NB4 (cell line): ENCODE results near the gene RPS15.

ENCODE experiments used
- DNase-seq: peaks from one replicate; pipeline ENCODE4 v3.0.0; 2010; ENCODE audit warnings: low read depth
- H3K4me3 ChIP-seq: one replicate; pipeline ENCODE4 v1.5.1; 2011; ENCODE audit warnings: mild to moderate bottlenecking, low read depth, low read length, moderate library complexity
- MYC ChIP-seq: IDR thresholded peaks from 2 replicates; pipeline ENCODE4 v1.6.1; 2011; ENCODE audit warnings: low read depth, low read length
- POLR2A ChIP-seq: IDR thresholded peaks from 2 replicates; pipeline ENCODE4 v1.6.1; 2011; ENCODE audit warnings: mild to moderate bottlenecking; ENCODE audit not compliant: insufficient read length; ENCODE audit errors: extremely low read depth
- TF ChIP-seq, protein P1 (sequence below): IDR thresholded peaks from one replicate; pipeline ENCODE4 v1.5.1; 2012; ENCODE audit warnings: low read depth, low read length
- TF ChIP-seq, protein P2 (sequence below): IDR thresholded peaks from 2 replicates; pipeline ENCODE4 v1.6.1; 2011; ENCODE audit warnings: low read depth, low read length

Gene RPS15

DNA sequence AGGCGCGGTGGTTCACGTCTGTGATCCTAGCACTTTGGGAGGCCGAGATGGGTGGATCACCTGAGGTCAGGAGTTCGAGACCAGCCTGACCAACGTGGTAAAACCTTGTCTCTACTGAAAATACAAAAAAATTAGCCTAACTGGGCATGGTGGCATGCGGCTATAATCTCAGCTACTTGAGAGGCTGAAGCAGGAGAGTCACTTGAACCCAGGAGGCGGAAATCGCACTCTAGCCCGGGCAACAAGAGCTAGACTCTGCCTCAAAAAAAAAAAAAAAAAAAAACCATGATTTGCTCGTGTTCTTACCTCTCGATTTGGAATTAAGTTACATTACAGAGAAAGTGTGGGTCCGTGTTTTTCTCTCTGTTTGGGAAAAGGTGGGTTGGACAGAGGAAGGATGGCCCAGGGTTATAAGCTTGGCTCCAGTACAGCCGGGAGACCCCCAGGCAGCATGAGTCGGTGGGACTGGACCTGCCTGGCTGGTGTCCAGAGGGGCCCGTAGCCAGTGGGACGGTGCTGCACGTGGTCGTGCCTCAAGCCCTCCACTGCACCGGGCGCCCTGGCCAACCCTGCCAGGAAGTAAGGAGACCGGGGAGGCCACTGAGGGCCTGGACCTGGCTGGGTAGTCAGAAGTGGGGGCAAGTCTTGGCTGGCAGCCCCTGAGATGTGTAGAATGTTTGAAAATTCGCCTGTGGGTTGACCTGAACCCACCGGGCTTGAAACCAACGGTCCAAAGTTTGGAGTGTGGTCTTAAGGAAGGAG lies 3.7 kb downstream of the RPS15 start:
- no peak for TF ChIP-seq MYC
- TF ChIP-seq POLR2A: no peak
- DNase-seq: no peak
- H3K4me3 ChIP-seq: no peak overlapping the region

DNA sequence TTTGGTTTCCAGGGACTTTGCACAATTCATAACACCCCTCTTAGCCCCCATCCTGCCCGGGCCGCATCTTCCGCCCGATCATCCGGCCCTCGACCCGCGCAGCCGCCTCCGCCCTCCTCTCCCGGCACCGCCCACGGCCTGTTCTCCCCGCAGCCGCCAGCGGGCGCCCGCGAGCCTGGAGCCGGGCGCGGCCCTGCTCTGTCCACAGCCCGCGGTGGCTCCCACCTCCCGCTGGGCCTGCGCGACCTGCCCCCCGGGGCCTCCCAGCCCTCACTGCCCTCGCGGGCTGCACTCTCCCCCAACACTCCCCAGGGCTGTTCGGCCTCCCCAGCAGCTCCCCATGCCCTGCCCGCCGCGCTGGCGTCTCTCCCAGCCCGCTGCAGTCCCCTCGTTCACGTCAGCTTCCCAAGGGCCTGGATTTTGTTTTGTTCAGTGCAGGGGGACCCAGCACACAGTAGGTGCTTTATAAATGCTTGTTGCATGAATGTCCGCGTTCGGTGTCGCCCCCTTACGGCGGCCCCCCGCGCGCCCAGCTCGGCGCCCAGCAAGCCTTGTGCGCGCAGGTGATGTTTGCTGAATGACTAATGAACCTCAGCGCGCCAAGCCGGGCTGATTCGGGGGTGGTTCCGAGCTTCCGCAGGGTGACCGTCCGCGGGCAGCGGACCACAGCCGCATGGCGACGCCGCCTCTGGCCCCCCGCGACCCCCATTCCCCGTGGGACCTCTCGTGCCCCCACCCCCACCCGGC lies 7.2 kb downstream of the RPS15 start:
- peak; percentile 65 for DNase-seq
- TF ChIP-seq POLR2A: no peak
- TF ChIP-seq, protein P1, sequence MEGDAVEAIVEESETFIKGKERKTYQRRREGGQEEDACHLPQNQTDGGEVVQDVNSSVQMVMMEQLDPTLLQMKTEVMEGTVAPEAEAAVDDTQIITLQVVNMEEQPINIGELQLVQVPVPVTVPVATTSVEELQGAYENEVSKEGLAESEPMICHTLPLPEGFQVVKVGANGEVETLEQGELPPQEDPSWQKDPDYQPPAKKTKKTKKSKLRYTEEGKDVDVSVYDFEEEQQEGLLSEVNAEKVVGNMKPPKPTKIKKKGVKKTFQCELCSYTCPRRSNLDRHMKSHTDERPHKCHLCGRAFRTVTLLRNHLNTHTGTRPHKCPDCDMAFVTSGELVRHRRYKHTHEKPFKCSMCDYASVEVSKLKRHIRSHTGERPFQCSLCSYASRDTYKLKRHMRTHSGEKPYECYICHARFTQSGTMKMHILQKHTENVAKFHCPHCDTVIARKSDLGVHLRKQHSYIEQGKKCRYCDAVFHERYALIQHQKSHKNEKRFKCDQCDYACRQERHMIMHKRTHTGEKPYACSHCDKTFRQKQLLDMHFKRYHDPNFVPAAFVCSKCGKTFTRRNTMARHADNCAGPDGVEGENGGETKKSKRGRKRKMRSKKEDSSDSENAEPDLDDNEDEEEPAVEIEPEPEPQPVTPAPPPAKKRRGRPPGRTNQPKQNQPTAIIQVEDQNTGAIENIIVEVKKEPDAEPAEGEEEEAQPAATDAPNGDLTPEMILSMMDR: peak; percentile 44
- H3K4me3 ChIP-seq: no peak overlapping the region

DNA sequence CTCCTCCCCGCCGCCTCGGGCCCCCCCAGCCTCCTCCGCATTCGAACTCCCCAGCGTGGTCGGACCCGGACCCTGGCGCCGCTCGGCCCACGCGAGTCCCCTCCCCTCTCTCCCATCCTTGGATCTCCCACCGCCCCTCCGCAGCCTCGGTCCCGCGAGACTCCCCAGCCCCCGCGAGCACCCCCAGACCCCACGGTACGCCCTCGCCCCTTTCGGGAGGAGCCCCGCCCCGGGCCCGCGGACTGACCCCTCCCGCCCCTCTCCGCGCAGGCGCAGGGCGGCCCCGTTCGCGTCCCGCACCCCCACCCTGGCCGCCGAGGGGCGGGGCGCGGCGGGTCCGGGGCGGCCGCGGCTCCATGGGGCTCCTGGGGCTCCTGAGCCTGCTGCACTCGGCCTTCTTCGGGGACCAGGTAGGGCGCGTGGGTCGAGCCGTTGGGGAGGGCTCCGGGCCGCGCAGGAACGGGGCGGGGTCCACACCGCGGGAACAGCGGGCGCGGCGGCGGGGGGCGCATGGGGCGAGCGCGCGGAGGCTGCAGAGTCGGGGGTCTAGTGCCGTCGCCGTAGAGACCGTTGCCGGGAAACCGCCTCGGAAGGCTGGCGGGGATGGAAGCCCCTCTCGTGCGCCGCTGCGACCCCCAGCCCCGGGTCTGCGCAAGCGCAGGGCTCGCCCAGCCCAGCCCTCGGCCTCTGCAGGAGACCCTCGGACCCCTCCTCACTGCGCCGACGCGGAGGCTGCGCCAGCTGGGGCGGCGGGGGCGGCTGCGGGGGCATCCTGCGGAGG lies 7.9 kb downstream of the RPS15 start:
- TF ChIP-seq, protein P1: no peak
- TF ChIP-seq MYC (no peak), POLR2A (no peak)
- no peak for DNase-seq
- H3K4me3 ChIP-seq: no peak overlapping the region

DNA sequence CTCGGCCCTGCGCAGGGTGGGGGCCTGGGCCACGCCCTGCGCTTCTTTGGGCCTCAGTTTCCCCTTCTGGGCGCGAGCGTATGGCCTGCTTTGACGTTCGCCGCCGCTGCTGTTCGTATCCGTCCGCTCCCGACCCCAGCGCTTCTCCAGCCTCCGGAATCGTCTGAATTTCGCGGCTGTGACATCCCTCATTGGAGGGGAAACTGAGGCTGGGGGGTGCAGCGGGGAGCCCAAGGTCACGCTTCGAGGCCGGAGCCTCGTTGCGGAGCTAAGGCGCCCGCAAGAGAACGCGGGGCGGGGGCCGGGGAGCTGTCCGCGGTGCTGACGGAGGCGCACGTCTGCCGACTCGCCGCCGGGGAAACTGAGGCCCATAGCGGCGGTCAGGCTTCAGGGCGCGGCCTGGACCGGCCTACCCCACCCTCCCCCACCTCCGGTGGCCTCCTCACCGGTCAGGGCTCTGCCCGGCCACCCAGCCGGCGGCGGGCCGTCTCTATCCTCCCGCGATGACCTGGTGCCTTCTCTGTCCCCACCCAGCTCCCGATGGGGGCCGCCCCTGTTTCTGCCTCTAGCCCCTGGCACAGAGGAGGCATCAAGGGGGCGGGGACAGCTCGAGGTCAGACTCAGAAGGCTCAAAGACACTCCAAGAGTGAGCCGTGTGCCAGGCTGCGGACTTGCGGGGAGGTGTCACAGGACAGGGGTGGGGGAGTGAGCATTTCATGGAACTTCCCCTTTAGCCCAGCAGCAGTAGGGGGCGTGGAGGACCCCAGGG lies 8.7 kb downstream of the RPS15 start:
- peak; percentile 55 for DNase-seq
- H3K4me3 ChIP-seq: no peak overlapping the region
- TF ChIP-seq, protein P1: no peak

DNA sequence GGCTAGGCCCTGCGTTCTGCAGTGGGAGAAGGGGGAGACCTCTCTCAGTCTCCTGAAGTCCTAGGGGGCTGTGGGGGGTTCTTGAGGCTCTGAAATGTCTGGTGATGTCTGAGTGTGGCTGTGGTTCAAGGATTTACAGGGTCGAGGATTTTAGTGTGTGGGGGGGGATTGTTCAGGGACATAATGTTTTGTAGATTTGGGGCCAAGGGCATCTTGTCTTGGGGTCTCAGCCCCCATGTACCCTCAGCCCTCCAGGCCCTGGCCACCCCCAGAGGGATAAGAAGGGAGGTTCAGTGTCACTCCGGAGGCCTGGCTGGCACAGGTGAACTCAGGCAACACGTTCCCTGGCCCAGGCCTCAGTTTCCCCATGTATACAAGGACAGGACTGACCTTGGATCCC lies 9.3 kb downstream of the RPS15 start:
- no peak overlapping the region for H3K4me3 ChIP-seq
- TF ChIP-seq, protein P2, sequence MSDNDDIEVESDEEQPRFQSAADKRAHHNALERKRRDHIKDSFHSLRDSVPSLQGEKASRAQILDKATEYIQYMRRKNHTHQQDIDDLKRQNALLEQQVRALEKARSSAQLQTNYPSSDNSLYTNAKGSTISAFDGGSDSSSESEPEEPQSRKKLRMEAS: no peak
- TF ChIP-seq, protein P1: no peak
- TF ChIP-seq MYC (no peak), POLR2A (no peak)
- DNase-seq: no peak

DNA sequence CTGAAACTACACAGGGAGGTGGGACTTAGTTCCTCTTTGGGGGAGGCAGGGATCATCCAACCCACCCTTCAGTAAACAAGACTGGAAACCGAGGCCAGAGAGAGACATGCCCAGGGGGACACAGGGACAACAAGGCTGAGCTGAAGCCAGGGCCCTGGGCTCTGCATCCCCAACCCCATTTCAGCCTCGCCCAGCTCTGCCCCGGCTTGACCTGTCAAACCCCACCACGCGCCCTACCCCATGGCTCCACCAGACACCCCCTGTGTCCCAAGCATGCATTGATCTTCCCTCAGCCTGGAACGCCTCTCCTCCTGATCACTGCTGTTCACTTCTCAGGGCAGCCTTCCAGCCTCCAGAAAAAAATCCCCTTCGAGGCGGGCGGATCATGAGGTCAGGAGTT lies 9.7 kb downstream of the RPS15 start:
- TF ChIP-seq POLR2A: no peak
- TF ChIP-seq, protein P2: no peak
- TF ChIP-seq, protein P1: no peak
- TF ChIP-seq MYC: no peak
- H3K4me3 ChIP-seq: no peak overlapping the region
- no peak for DNase-seq
